HG02938 (cell line): ENCODE data around the gene SEBOX.
"Not testable (repeated sequence)": the region's sequence is repeated elsewhere in the genome, so short reads cannot be mapped to it uniquely, and the experiment has no call there.

Experiments used
- ATAC-seq: cut with Tn5 transposase; IDR thresholded peaks from one replicate; pipeline ENCODE4 v1.9.1; 2021; ENCODE audit warnings: mild to moderate bottlenecking, moderate library complexity; ENCODE audit not compliant: unreplicated experiment

SEBOX gene

GRCh38 chr17:28342313-28342712 lies 22.7 kb downstream of the SEBOX start:
- ATAC-seq = no peak

GRCh38 chr17:28341516-28341915 lies 23.5 kb downstream of the SEBOX start:
- ATAC-seq = no peak

- no peak for ATAC-seq
These were observed 24.6 kb downstream of the SEBOX start for GRCh38 chr17:28340374-28340773.

GRCh38 chr17:28339431-28339830 lies 25.6 kb downstream of the SEBOX start:
- ATAC-seq = no peak

- not testable (repeated sequence) for ATAC-seq
These were observed 26.2 kb downstream of the SEBOX start for GRCh38 chr17:28338769-28339212.

GRCh38 chr17:28338056-28338768 lies 26.8 kb downstream of the SEBOX start:
- ATAC-seq = no peak

GRCh38 chr17:28335959-28336871 lies 28.8 kb downstream of the SEBOX start:
- ATAC-seq = no peak

GRCh38 chr17:28335201-28335958 lies 29.6 kb downstream of the SEBOX start, which contains the start of the genes IFT20 and TNFAIP1:
IFT20 (minus strand) TSS chr17:28335472; CDS start chr17:28331985, 3,487 bp downstream.
TNFAIP1 (plus strand) TSS chr17:28335761; CDS start chr17:28339522, 3,761 bp downstream.
- peak; percentile 97 for ATAC-seq

- ATAC-seq = peak; percentile 2
These were observed 30.3 kb downstream of the SEBOX start for GRCh38 chr17:28334666-28335200.

- no peak for ATAC-seq
These were observed 30.8 kb downstream of the SEBOX start for GRCh38 chr17:28334171-28334570.

GRCh38 chr17:28333083-28333746 lies 31.8 kb downstream of the SEBOX start:
- no peak for ATAC-seq

- ATAC-seq = no peak
These were observed 33.0 kb downstream of the SEBOX start for GRCh38 chr17:28331891-28332420.

GRCh38 chr17:28330671-28331070 lies 34.3 kb downstream of the SEBOX start:
- no peak for ATAC-seq

GRCh38 chr17:28328325-28328724 lies 36.7 kb downstream of the SEBOX start:
- ATAC-seq = no peak

- no peak for ATAC-seq
These were observed 37.3 kb downstream of the SEBOX start for GRCh38 chr17:28327709-28328108.

- peak; percentile 59 for ATAC-seq
These were observed 37.9 kb downstream of the SEBOX start for GRCh38 chr17:28327031-28327607.

GRCh38 chr17:28326114-28326513 lies 38.9 kb downstream of the SEBOX start:
- no peak for ATAC-seq

GRCh38 chr17:28325211-28325610 lies 39.8 kb downstream of the SEBOX start:
- no peak for ATAC-seq

- no peak for ATAC-seq
These were observed 40.2 kb downstream of the SEBOX start for GRCh38 chr17:28324781-28325180.
